GM12878 (cell line): ENCODE measurements around the gene TMEM196. TPM values are rescaled to one million over a fixed set of nuclear protein-coding genes. Genes with fewer than 3 reads are reported as not detected.

Experiments used
- BHLHE40 ChIP-seq, 2 experiments: fragments of 450-650 bp in 1 of 2; IDR thresholded peaks; 2 replicates each; pipeline ENCODE4 v1.6.1; 2011 to 2017; ENCODE audit warnings: low read depth in 2 of 2, borderline replicate concordance in 1 of 2, improper control_type of control experiment in 1 of 2, low read length in 1 of 2, mild to moderate bottlenecking in 1 of 2
- BRCA1 ChIP-seq: IDR thresholded peaks from 2 replicates; pipeline ENCODE4 v1.6.1; 2011; ENCODE audit warnings: low read depth, low read length, improper control_type of control experiment
- CHD1 ChIP-seq: IDR thresholded peaks from 2 replicates; pipeline ENCODE4 v1.6.1; 2012; ENCODE audit warnings: low read depth, low read length, improper control_type of control experiment
- E2F8 ChIP-seq: fragments of 450-650 bp; IDR thresholded peaks from 2 replicates; pipeline ENCODE4 v1.6.1; 2018; ENCODE audit warnings: mild to moderate bottlenecking, low read depth, moderate library complexity; ENCODE audit not compliant: partially characterized antibody
- EED ChIP-seq: sonication (generic); IDR thresholded peaks from 2 replicates; pipeline ENCODE4 v1.6.1; 2016; ENCODE audit warnings: antibody characterized with exemption, low read depth
- ESRRA ChIP-seq: IDR thresholded peaks from 2 replicates; pipeline ENCODE4 v1.6.1; 2012; ENCODE audit warnings: mild to moderate bottlenecking, low read length, improper control_type of control experiment
- EZH2 ChIP-seq: IDR thresholded peaks from 2 replicates; pipeline ENCODE4 v1.6.1; 2012; ENCODE audit warnings: low read depth, mild to moderate bottlenecking, control low read depth, inconsistent platforms, low read length, borderline replicate concordance; ENCODE audit not compliant: control insufficient read depth
- HDGF ChIP-seq: fragments of 450-650 bp; IDR thresholded peaks from 2 replicates; pipeline ENCODE4 v1.6.1; 2016; ENCODE audit warnings: antibody characterized with exemption
- IRF3 ChIP-seq: fragments of 450-650 bp; IDR thresholded peaks from 2 replicates; pipeline ENCODE4 v1.6.1; 2014; ENCODE audit warnings: mild to moderate bottlenecking
- JUNB ChIP-seq: IDR thresholded peaks from 2 replicates; pipeline ENCODE4 v1.6.1; 2016; ENCODE audit warnings: antibody characterized with exemption, mild to moderate bottlenecking
- MEF2A ChIP-seq: IDR thresholded peaks from 2 replicates; pipeline ENCODE4 v1.6.1; 2011; ENCODE audit warnings: low read depth, mild to moderate bottlenecking, low read length, moderate library complexity; ENCODE audit not compliant: insufficient read depth
- MTA2 ChIP-seq: fragments of 450-650 bp; IDR thresholded peaks from 2 replicates; pipeline ENCODE4 v1.6.1; 2016; ENCODE audit warnings: low read depth, mild to moderate bottlenecking, moderate library complexity
- MXI1 ChIP-seq: fragments of 150-350 bp; IDR thresholded peaks from 2 replicates; pipeline ENCODE4 v1.6.1; 2011; ENCODE audit warnings: low read depth, mild to moderate bottlenecking, inconsistent platforms, low read length, improper control_type of control experiment
- NFYB ChIP-seq: IDR thresholded peaks from 2 replicates; pipeline ENCODE4 v1.6.1; 2011; ENCODE audit warnings: low read depth, mild to moderate bottlenecking, low read length, improper control_type of control experiment, moderate library complexity; ENCODE audit not compliant: insufficient read depth
- SIX5 ChIP-seq: IDR thresholded peaks from 2 replicates; pipeline ENCODE4 v1.6.1; 2011; ENCODE audit warnings: mild to moderate bottlenecking, low read depth, low read length, moderate library complexity; ENCODE audit not compliant: severe bottlenecking
- SUZ12 ChIP-seq: fragments of 200-600 bp; sonication (generic); IDR thresholded peaks from one replicate; pipeline ENCODE4 v1.6.1; 2018; ENCODE audit warnings: antibody characterized with exemption, mild to moderate bottlenecking; ENCODE audit not compliant: unreplicated experiment
- polyA plus RNA-seq, 11 experiments: library from polyadenylated mRNA; depleted of rRNA in 4 of 11; unstranded in 6 of 11; stranded (reverse) in 5 of 11; fragments of >200 nt; fragmentation: Nextera tagmentation in 4 of 11; fragmentation: Illumina TruSeq in 1 of 11; extraction: Ambion mirVana in 4 of 11; extraction: Trizol in 1 of 11; gene quantifications; 1 replicate in 1 of 11; 2 replicates in 10 of 11; pipeline versions ENCODE4 v1.2.1 to v1.2.3, GENCODE V29; 2011 to 2016; ENCODE audit warnings: inconsistent platforms in 2 of 11, missing spikeins in 2 of 11, low read depth in 1 of 11
- total RNA-seq, 4 experiments: library from RNA; depleted of rRNA in 3 of 4; stranded (reverse); fragments of >200 nt in 3 of 4; fragmentation: Illumina TruSeq in 1 of 4; extraction: Trizol in 1 of 4; gene quantifications; 2 replicates each; pipeline versions ENCODE4 v1.2.1 to v1.2.3, GENCODE V29; 2013 to 2021
- TF ChIP-seq, protein P1 (sequence below): fragments of 450-650 bp; IDR thresholded peaks from 2 replicates; pipeline ENCODE4 v1.6.1; 2017; ENCODE audit warnings: borderline replicate concordance
- TF ChIP-seq, protein P2 (sequence below): fragments of 450-650 bp; formaldehyde crosslinking; IDR thresholded peaks from 2 replicates; pipeline ENCODE4 v1.4.0; 2020; ENCODE audit warnings: mild to moderate bottlenecking, moderate library complexity

The TMEM196 gene
- total and polyA plus RNA-seq, 10 of the 15 experiments (the other 5 are each of a cell fraction or from before 2014, with no cell fraction given), result 0.04 TPM; not detected in 9

- TF ChIP-seq, protein P1, sequence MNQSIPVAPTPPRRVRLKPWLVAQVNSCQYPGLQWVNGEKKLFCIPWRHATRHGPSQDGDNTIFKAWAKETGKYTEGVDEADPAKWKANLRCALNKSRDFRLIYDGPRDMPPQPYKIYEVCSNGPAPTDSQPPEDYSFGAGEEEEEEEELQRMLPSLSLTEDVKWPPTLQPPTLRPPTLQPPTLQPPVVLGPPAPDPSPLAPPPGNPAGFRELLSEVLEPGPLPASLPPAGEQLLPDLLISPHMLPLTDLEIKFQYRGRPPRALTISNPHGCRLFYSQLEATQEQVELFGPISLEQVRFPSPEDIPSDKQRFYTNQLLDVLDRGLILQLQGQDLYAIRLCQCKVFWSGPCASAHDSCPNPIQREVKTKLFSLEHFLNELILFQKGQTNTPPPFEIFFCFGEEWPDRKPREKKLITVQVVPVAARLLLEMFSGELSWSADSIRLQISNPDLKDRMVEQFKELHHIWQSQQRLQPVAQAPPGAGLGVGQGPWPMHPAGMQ, result no peak
- TF ChIP-seq MTA2 (no peak), HDGF (0 out of 2 replicates have a peak, but pooled peaks have one; percentile 23), CHD1 (no peak), ESRRA (peak; percentile 69; the same call in 1 of the 2 replicates), SIX5 (peak; percentile 34), IRF3 (no peak), JUNB (no peak), NFYB (no peak), EZH2 (no peak), BHLHE40 (IDR thresholded peaks at IDR 0.05; ENCODE audit: borderline replicate concordance in 1 of 2, low read depth in 2 of 2, low read length in 1 of 2) (peak; percentile 45 to 60; a peak in 2 of 4 replicates), MEF2A (no peak), SUZ12 (no peak), MXI1 (peak; percentile 99), E2F8 (no peak), BRCA1 (0 out of 2 replicates have a peak, but pooled peaks have one; percentile 4), EED (no peak)
- TF ChIP-seq, protein P2, sequence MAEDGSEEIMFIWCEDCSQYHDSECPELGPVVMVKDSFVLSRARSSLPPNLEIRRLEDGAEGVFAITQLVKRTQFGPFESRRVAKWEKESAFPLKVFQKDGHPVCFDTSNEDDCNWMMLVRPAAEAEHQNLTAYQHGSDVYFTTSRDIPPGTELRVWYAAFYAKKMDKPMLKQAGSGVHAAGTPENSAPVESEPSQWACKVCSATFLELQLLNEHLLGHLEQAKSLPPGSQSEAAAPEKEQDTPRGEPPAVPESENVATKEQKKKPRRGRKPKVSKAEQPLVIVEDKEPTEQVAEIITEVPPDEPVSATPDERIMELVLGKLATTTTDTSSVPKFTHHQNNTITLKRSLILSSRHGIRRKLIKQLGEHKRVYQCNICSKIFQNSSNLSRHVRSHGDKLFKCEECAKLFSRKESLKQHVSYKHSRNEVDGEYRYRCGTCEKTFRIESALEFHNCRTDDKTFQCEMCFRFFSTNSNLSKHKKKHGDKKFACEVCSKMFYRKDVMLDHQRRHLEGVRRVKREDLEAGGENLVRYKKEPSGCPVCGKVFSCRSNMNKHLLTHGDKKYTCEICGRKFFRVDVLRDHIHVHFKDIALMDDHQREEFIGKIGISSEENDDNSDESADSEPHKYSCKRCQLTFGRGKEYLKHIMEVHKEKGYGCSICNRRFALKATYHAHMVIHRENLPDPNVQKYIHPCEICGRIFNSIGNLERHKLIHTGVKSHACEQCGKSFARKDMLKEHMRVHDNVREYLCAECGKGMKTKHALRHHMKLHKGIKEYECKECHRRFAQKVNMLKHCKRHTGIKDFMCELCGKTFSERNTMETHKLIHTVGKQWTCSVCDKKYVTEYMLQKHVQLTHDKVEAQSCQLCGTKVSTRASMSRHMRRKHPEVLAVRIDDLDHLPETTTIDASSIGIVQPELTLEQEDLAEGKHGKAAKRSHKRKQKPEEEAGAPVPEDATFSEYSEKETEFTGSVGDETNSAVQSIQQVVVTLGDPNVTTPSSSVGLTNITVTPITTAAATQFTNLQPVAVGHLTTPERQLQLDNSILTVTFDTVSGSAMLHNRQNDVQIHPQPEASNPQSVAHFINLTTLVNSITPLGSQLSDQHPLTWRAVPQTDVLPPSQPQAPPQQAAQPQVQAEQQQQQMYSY, result no peak
Measured at GRCh38 chr7:19708397-19709248, 64.8 kb downstream of the TMEM196 start, which contains the start of gene POLR1F (continued).
